ENCODE results near the gene CCDC51.

DNA sequence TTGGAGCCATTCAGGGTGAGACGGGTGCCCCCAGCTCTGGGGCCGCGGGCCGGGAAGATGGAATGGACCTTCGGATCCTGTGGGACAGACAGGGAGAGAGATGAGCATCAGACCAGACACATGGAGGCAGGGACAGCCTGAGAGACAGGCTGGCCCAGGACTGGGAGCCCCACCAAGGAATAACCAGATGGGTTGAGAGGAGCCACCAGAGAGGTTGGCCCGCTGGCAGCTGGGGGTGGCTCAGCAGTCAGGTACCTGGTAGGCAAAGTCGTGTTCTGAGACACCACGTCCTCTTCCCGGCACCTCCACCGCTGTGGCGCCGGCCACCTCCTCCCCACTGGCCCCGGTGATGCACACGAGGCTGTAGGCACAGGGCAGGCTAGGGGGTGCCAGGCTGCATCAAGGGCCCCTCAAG, 23.8 kb downstream of the CCDC51 start:
- TF ChIP-seq, protein P1, sequence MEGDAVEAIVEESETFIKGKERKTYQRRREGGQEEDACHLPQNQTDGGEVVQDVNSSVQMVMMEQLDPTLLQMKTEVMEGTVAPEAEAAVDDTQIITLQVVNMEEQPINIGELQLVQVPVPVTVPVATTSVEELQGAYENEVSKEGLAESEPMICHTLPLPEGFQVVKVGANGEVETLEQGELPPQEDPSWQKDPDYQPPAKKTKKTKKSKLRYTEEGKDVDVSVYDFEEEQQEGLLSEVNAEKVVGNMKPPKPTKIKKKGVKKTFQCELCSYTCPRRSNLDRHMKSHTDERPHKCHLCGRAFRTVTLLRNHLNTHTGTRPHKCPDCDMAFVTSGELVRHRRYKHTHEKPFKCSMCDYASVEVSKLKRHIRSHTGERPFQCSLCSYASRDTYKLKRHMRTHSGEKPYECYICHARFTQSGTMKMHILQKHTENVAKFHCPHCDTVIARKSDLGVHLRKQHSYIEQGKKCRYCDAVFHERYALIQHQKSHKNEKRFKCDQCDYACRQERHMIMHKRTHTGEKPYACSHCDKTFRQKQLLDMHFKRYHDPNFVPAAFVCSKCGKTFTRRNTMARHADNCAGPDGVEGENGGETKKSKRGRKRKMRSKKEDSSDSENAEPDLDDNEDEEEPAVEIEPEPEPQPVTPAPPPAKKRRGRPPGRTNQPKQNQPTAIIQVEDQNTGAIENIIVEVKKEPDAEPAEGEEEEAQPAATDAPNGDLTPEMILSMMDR (IDR thresholded peaks at IDR 0.05; ENCODE audit: low read depth, low read length): no peak
- TF ChIP-seq EZH2phosphoT487 (IDR thresholded peaks at IDR 0.05; ENCODE audit: low read depth): no peak
